ENCODE results near the gene APOC3. TPM values are rescaled to one million over a fixed set of nuclear protein-coding genes. Genes with fewer than 3 reads are reported as not detected.

APOC3 gene
- total RNA-seq, 1 experiment from 2014 or later, result 3.5 TPM

DNA sequence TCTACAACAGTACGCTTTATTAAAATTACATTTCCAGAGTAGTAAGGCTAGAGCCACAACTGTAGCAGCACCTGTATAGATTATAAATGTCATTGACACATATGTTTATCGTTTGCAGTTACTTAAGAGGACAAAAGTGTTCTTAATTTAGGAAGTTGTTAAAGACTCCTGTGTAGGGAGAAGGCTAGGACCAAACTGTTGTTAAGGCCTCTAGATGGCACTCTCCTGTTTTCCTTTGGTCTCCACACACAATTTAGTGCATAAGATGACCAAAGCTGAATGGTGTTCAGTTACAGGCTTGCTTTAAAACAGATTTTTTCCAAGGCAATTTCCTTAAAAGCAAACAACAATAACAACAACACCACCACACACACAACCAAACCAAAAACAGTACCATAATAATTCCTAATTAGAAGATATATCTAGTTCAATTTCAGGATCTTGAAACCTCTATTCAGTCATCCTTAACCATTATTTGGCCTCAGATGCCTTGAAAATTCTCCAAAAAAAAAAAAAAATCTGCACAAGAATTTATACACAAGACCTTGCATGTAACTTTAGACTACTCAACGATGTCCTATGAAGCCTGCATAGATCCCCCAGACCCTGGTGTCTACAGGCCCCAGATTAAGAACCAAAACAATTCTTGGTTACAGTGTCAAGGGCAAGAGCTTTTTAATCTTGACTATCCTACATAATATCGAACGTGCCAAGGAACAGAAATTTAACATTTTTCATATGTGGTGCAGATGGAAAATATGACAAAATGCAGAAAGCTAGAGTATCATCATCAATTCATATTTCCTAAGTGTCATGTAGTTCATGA lies 50.3 kb downstream of the APOC3 start (continued):
- TF ChIP-seq, protein P1, sequence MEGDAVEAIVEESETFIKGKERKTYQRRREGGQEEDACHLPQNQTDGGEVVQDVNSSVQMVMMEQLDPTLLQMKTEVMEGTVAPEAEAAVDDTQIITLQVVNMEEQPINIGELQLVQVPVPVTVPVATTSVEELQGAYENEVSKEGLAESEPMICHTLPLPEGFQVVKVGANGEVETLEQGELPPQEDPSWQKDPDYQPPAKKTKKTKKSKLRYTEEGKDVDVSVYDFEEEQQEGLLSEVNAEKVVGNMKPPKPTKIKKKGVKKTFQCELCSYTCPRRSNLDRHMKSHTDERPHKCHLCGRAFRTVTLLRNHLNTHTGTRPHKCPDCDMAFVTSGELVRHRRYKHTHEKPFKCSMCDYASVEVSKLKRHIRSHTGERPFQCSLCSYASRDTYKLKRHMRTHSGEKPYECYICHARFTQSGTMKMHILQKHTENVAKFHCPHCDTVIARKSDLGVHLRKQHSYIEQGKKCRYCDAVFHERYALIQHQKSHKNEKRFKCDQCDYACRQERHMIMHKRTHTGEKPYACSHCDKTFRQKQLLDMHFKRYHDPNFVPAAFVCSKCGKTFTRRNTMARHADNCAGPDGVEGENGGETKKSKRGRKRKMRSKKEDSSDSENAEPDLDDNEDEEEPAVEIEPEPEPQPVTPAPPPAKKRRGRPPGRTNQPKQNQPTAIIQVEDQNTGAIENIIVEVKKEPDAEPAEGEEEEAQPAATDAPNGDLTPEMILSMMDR (IDR thresholded peaks at IDR 0.05 in 2 of 3, conservative IDR thresholded peaks at IDR 0.05 in 1 of 3; ENCODE audit: borderline replicate concordance in 1 of 3, insufficient read depth in 1 of 3, low read depth in 2 of 3, low read length in 2 of 3), result peak; percentile 74 to 77 (median 75); a peak in 5 of 6 replicates

DNA sequence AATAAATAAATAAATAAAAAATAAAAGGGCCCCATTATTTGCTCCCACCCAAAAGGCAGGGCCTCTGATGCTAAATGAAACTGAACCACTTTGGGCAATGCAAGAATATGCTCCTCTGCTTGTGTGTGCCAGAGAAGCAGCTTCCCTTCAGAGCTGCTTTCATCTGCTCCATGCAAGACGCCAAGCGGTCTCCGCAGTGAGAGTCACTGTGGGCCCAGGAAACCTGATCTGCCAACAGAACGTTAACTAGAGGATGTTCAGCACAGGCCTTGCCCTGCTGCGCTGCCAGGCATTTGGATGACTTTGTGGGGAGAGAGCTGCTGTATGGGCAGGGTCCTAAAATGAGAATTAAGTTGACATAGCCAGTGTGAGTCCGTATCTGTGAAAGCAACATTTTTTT lies 51.4 kb downstream of the APOC3 start:
- Histone ChIP-seq H3K4me2 (ENCODE audit: low read length) (no peak overlapping the region), H3K9ac (ENCODE audit: low read length) (no peak overlapping the region), H3K36me3 (ENCODE audit: control insufficient read depth in 1 of 2, insufficient read depth in 2 of 2, low read length in 2 of 2) (0 out of 4 replicates have a peak, but pooled peaks cover 0 to 1% of the 10 kb centered on the region in 2 experiments), H3K27me3 (ENCODE audit: insufficient read depth, low read length) (no peaks in the 10 kb centered on the region), H2AFZ (ENCODE audit: low read depth, low read length, poor library complexity, severe bottlenecking) (no peak overlapping the region), H3K4me1 (ENCODE audit: control insufficient read depth in 1 of 2, insufficient read depth in 2 of 2, low read length in 2 of 2) (peaks cover 0 to 5% of the 10 kb centered on the region in 2 experiments; a peak in 1 of 4 replicates), H3K9me2 (ENCODE audit: insufficient read depth) (no peaks in the 10 kb centered on the region), H4K20me1 (ENCODE audit: insufficient read depth) (no peaks in the 10 kb centered on the region), H3K79me2 (ENCODE audit: insufficient read depth, low read length) (no peaks in the 10 kb centered on the region), H3K4me3 (replicated peaks in 1 of 2; ENCODE audit: low read depth in 1 of 2, low read length in 2 of 2) (no peak overlapping the region), H3K9me3 (ENCODE audit: control insufficient read depth in 1 of 2, insufficient read depth in 1 of 2, low read depth in 1 of 2, low read length in 2 of 2) (no peaks in the 10 kb centered on the region), H3K27ac (ENCODE audit: low read depth, low read length) (no peak overlapping the region)
- DNase-seq (ENCODE audit: low read depth, low spot score) (no peak), ATAC-seq (no peak)
- no peak for TF ChIP-seq JUND (IDR thresholded peaks at IDR 0.05)
- TF ChIP-seq, protein P2, sequence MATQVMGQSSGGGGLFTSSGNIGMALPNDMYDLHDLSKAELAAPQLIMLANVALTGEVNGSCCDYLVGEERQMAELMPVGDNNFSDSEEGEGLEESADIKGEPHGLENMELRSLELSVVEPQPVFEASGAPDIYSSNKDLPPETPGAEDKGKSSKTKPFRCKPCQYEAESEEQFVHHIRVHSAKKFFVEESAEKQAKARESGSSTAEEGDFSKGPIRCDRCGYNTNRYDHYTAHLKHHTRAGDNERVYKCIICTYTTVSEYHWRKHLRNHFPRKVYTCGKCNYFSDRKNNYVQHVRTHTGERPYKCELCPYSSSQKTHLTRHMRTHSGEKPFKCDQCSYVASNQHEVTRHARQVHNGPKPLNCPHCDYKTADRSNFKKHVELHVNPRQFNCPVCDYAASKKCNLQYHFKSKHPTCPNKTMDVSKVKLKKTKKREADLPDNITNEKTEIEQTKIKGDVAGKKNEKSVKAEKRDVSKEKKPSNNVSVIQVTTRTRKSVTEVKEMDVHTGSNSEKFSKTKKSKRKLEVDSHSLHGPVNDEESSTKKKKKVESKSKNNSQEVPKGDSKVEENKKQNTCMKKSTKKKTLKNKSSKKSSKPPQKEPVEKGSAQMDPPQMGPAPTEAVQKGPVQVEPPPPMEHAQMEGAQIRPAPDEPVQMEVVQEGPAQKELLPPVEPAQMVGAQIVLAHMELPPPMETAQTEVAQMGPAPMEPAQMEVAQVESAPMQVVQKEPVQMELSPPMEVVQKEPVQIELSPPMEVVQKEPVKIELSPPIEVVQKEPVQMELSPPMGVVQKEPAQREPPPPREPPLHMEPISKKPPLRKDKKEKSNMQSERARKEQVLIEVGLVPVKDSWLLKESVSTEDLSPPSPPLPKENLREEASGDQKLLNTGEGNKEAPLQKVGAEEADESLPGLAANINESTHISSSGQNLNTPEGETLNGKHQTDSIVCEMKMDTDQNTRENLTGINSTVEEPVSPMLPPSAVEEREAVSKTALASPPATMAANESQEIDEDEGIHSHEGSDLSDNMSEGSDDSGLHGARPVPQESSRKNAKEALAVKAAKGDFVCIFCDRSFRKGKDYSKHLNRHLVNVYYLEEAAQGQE (IDR thresholded peaks at IDR 0.05; ENCODE audit: low read depth), result no peak
- TF ChIP-seq CBX3 (IDR thresholded peaks at IDR 0.05; ENCODE audit: low read depth), result no peak
- no peak for TF ChIP-seq ZFX (IDR thresholded peaks at IDR 0.05)
- TF ChIP-seq EZH2phosphoT487 (IDR thresholded peaks at IDR 0.05; ENCODE audit: borderline replicate concordance), result no peak
- no peak for TF ChIP-seq RAD21 (IDR thresholded peaks at IDR 0.05; ENCODE audit: low read depth)
- TF ChIP-seq, protein P3, sequence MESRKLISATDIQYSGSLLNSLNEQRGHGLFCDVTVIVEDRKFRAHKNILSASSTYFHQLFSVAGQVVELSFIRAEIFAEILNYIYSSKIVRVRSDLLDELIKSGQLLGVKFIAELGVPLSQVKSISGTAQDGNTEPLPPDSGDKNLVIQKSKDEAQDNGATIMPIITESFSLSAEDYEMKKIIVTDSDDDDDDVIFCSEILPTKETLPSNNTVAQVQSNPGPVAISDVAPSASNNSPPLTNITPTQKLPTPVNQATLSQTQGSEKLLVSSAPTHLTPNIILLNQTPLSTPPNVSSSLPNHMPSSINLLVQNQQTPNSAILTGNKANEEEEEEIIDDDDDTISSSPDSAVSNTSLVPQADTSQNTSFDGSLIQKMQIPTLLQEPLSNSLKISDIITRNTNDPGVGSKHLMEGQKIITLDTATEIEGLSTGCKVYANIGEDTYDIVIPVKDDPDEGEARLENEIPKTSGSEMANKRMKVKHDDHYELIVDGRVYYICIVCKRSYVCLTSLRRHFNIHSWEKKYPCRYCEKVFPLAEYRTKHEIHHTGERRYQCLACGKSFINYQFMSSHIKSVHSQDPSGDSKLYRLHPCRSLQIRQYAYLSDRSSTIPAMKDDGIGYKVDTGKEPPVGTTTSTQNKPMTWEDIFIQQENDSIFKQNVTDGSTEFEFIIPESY (IDR thresholded peaks at IDR 0.05; ENCODE audit: extremely low read depth, insufficient replicate concordance, low read length), result no peak
- TF ChIP-seq EGR1 (IDR thresholded peaks at IDR 0.05; ENCODE audit: low read depth), result no peak
- no peak for TF ChIP-seq CEBPB (IDR thresholded peaks at IDR 0.05; ENCODE audit: low read depth)
- TF ChIP-seq, protein P4, sequence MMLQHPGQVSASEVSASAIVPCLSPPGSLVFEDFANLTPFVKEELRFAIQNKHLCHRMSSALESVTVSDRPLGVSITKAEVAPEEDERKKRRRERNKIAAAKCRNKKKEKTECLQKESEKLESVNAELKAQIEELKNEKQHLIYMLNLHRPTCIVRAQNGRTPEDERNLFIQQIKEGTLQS (IDR thresholded peaks at IDR 0.05), result no peak
- intact Hi-C loops (cut with micrococcal nuclease), result loop anchor here (2.0 kb wide), 1 partner anchor 216 kb away; no protein-coding TSS in a partner anchor
- BruUV-seq (replicated peaks), result no TSS peak
- ChIA-PET POLR2A (interaction anchor here (0.7 kb wide), 1 partner anchor 194 kb away, joined by 3 read pairs; no protein-coding TSS in a partner anchor), RAD21 (ENCODE audit: low non-redundant PET in 1 of 2, low total read pairs in 2 of 2, uncharacterized antibody in 2 of 2, unreplicated experiment in 2 of 2) (interaction anchor here in 1 of 2 experiments (1.6 kb wide), 1 partner anchor 225 kb away, joined by 3 read pairs; no protein-coding TSS in a partner anchor), CTCF (interaction anchor here (0.9 to 3.1 kb wide), 3 partner anchors 45 to 225 kb away, joined by 3 to 34 read pairs (median 7); no protein-coding TSS in a partner anchor)

Data from HCT116 (cell line).